TTC549 (cell line): Measurements from ENCODE around the gene OTUD7B.
"Not testable (repeated sequence)": the region's sequence is repeated elsewhere in the genome, so short reads cannot be mapped to it uniquely, and the experiment has no call there.

ENCODE experiments used
- FAIRE-seq: peaks from 2 replicates; lab custom pipeline; 2012; peaks lifted over from hg19 to GRCh38; lab: Jason Lieb, UNC

The OTUD7B gene

DNA sequence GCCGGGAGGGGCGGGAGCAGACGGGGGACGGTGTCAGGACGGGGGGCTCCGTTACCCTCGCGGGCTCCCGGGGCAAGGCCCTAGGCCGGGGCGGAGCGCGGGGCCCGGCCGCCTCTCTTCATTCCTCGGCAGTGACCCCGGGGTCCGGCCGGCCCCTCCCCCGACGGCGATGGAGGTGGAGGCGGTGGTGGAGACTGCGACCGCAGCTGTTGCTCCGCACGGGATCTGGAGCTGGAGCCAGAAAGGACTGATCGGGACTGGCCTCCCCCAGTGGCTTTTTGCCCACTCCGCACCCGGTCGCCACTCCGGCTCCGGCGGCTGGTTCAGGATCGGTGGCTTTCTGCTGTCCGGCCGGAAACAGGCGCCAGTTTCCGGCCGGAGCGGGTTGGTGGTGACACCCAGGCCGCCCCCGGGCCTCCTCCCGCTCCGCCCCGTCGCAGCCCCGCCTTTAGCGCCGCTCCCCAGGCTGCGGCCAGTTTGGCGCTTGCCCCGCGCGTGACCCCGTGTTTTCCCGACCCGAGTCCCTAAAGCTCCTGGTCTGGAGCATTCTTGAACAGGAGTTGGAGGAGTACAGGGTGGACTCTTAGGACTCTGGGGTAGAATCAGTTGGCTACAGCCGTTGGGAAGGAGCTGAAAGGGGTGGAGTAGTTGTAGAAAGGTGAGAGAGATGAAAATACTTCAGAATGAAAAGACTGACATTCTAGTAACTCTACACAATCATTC is at the start of gene OTUD7B:
Gene OTUD7B, minus strand, starts transcription at position 334 of the 723 bp plus-strand sequence. CDS start 33,216 bp downstream, outside the sequence.
- no peak for FAIRE-seq

DNA sequence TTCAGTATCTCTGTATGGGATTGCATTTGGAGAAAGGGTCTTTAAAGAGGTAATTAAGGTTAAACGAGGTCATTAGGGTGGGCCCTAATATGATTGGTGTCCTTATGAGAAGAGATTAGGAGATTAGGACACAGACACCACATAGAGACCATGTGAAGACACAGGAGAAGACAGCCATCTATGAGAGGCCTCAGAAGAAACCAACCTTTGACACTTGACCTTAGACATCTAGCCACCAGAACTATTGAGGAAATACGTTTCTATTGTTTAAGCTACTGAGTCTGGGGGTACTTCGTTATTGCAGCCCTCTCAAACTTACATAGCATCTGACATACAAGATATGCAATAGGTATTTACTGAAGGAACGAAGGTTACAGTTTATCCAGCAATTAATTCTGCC is 49.7 kb upstream of the OTUD7B start:
- FAIRE-seq, result no peak

DNA sequence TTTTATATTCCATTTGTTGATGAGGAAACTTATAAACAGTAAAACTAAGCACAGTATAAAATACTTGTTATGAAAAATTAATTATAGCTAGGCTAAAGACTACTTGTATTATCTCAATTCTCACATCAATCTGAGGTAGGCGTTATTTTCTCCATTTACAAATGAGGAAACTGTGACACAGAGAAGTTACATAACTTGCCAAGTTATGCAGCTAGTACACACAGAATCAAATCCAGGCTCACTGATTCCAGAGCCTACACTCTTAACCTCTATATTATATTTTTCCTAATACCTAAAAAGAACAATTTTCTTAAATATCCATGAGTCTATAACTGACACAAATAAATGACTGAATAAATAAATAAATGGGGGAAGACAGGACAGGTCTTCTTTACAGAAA is 45.9 kb upstream of the OTUD7B start:
- FAIRE-seq, result no peak

DNA sequence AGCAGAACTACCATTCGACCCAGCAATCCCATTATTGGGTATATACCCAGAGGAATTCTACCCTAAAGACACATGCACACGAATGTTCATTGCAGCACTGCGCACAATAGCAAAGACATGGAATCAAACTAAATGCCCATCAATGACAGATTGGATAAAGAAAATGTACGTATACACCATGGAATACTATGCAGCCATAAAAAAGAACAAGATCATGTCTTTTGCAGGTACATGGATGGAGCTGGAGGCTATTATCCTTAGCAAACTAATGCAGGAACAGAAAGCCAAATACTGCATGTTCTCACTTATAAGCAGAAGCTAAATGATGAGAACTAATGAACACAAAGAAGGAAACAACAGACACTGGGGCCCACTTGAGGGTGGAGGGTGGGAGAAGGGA is 45.0 kb upstream of the OTUD7B start:
- not testable (repeated sequence) for FAIRE-seq

DNA sequence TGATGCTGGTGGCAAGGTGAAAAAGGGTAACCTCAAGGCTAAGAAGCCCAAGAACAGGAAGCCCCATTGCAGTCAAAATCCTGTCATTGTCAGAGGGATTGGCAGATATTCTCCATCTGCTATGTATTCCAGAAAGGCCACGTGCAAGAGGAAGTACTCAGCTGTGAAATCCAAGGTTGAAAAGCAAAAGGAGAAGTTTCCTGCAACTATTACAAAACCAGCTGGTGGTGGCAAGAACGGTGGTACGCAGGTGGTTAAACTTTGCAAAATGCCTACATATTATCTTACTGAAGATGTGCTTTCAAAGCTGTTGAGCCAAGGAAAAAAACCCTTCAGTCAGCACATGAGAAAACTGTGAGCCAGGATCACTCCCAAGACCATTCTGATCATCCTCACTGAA is 43.4 kb upstream of the OTUD7B start:
- FAIRE-seq, result no peak

- FAIRE-seq, result not testable (repeated sequence)
Observed at GRCh38 chr1:150051905-150052412, 41.4 kb upstream of the OTUD7B start.

- FAIRE-seq, result no peak
Observed at GRCh38 chr1:150051089-150051373, 40.5 kb upstream of the OTUD7B start.

DNA sequence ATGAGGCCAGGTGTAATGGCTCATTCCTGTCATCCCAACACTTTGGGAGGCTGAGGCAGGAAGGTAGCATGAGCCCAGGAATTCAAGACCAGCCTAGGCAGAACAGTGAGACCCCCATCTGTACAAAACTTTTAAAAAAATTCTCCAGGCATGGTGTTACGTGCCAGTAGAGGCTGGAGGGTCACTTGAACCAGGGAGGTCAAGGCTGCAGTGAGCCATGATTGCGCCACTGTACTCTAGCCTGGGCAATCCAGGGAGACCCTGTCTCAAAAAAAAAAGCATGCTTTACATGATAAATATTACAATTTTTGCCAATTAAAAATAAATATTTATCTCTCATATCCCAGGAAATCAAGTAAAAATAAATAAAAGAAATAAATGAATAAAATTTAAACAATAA is 39.4 kb upstream of the OTUD7B start:
- peak; percentile 51 for FAIRE-seq

DNA sequence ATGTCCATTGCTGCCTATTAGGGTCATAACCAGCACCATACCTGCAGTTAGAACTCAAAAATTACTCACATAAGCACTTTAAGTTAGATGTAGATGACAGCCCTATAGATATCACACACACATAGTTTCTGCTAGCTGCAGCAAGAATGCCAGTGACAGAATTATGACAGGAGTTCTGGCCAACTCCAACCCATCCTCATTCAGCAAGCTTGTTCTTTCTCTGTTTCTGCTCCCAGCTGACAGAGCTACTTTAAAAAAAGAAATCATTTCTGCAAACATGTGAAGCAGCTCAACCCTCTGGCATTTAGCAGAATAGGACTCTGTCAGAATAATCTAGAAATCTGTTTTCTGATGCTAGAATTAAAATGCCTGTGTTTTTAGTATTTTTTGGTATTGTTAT is 23.8 kb upstream of the OTUD7B start:
- no peak for FAIRE-seq

- no peak for FAIRE-seq
Observed at GRCh38 chr1:150028322-150028721, 17.8 kb upstream of the OTUD7B start.

DNA sequence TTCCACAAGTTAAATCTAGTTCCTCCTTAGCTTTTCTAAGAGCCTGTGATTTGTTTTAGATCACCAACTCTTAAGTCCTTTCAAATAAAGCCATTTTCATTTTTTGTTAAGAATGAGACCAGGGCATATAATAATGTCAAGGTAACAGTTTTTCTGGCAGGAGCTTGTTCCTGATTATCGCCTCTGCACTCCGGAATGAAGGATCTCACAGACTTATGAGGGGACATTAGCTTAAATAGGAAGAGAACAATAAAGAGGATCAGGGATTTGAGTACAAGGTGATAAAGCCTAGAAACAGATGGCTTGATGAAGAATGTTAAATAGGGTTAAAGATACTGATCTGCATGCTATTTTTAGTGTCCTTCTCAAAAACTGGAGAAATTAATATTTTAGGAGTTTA is 13.6 kb upstream of the OTUD7B start:
- FAIRE-seq, result no peak

- FAIRE-seq, result no peak
Observed at GRCh38 chr1:150022357-150022756, 11.8 kb upstream of the OTUD7B start.

DNA sequence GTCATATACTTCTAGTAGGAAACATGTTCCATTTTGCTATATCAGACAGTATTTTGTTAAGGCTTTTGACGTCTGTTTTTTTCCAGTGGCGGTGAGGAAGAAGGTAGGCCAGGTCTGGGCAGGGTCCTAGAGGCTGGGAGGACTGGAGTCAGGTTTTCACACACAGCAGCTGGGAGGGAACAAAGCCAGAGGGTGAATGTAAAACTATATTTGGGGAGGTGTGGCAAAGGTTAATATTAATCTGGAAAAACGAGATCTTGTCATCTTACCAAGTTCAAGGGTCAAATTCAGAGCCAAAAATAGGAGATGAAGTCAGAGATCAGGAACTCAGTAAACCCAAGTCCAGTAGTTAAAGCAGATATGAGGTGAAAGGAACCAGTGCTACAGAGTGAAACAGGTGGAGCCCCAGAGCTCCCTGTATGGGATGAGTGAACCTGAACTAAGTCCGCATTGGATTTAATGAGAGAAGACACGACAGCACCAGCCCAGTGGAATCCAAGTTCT is 10.7 kb upstream of the OTUD7B start:
- FAIRE-seq, result no peak

DNA sequence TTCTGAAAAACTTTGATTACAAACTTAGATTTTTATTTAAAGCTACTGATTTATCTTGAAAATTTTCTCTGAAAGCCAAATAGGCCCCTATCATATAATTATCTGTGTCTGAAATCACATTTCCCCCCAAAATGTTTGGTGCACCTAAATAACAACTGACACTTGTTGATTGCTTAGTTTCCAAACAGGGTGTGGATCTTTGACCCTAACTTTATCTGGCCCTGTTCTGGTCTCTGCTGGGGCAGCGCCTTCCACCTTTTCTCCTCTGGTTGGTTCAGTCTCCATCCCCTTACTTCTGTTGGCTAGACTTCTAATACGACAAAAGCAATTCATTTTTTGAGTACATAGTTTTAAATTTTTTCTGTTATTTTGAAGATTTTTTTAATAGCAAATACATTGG is 10.2 kb upstream of the OTUD7B start:
- FAIRE-seq, result no peak

- no peak for FAIRE-seq
Observed at GRCh38 chr1:150018165-150018564, 7.6 kb upstream of the OTUD7B start.

GRCh38 chr1:150017206-150017750 is 6.8 kb upstream of the OTUD7B start:
- no peak for FAIRE-seq

DNA sequence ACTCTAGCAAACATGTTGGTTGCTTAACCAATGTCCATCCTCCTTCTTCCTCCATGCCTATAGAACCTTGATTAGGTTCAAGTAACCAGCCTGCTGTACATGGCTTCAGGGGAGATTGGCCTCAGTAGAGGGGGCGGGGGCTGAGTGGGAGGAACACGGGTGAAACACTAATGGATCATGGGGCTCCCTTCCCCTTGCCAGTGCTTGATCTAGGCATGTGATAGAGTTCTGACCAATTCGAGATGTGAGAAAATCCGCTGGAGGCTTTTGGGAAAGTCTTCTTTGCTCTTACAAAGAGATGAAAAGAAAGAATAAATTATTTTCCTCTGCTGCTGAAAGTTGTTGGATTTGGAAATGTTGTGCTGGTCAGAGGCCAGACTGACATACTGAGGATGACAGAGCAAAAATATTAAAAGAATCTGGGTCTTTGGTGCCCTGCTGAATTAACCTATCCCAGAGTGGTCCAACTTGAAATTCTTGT is 5.2 kb upstream of the OTUD7B start:
- FAIRE-seq, result no peak

GRCh38 chr1:150012611-150013010 is 2.1 kb upstream of the OTUD7B start:
- no peak for FAIRE-seq

DNA sequence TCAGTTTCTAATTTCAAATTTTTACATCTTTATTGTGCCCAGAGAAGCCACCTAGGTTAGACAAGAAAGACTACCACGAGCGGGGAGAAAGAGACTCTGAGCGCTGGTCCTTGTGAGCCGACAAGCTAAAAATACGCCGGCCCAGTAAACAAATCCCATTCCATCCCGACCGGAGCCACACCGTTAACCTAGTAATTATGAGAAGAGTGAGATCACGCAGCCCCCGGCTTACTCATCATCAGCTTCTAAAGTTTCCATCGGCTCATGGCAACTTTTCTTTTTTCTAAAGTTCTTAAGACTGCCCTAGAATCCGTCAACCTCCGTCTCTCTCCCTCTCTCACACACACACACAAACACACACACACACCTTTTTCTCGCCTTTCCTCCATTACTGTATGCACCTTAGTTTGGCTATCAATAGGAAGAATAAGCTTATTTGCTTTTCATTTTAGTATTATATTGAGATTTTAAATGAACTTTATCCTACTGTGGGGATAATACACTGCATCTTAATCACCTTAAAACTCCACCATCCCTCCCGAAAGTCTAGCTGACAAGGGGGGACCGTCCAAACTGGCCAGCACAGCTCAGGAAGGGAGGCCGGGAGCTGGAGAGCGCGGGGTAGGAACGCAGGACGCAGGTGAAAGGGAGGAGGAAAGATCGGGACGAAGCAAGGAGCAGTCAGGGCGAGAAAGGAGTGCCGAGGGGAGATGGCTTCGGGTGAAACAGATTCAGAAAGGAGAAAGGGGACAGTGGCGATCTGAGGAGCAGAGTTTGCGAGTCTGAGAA is 728 bp downstream of the OTUD7B start:
- FAIRE-seq, result no peak

DNA sequence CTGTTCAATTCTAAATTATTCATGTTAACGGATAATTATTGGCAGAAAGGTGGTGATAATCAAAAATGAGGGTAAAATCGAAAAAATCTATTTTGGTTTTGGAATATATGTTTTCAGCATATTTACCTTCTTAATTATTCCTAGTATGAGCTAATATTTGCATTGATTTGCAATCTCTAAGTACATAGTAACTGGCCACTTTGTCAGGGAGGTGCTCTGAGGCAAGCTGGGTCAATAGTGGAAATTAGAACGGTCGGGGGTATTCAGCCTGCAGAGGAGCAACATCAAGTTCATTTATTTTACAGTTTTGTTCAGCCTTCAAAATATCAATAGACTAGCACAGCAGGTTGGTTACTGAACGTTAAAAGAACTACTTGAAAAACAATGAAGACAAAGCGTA is 1.8 kb downstream of the OTUD7B start:
- no peak for FAIRE-seq

DNA sequence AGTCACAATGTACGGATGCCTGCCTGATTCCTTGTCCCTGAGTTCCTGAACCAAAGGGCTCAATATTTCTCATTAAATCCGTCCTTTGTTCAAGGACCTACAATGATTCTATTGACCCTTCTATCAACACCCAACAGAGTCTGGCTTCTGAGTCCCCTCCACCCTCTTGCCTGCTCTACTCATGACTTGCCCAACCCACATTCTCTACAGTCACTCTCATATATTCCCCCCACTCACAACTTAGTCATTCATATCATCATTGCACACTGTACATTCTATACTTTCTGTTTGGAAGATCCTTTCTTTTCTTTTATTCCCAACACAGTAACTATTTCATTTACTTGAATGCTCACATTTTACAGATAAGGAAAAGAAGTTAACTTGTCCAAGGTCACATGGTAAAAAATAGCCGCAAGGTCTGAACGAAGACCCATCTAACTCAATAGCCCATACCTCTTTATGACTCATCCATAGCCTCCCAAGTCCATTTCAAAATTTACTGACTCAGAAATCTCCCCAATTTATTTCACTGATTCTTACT is 3.6 kb downstream of the OTUD7B start:
- FAIRE-seq, result no peak

DNA sequence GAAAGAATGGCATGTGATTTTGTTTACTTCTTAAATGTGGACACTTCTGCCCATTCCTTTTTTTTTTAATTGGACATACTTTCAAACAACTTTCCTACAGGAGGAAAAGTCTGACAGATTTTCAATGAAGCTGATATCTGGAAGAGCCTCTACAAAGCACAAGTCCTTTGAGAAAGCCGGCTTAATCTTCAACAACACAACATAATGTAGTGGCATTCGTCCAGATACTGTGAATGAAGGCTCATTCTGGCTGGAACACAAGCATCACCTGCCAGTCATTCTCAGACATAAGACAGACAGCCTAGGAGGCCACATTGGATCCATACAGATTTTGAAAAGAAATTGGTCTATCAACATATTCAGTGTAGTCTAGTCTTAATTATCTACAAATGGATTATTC is 4.9 kb downstream of the OTUD7B start:
- no peak for FAIRE-seq

GRCh38 chr1:150003801-150004200 is 6.7 kb downstream of the OTUD7B start:
- no peak for FAIRE-seq
